CD4-positive, alpha-beta T cell treated with Interleukin-4 for 1 hour (primary cell): ENCODE measurements around the gene ZNF248.

Experiments
- DNase-seq, 2 donors: peaks; one replicate each; pipeline ENCODE4 v3.0.0-alpha.2; 2020 to 2022

ZNF248 gene

DNA sequence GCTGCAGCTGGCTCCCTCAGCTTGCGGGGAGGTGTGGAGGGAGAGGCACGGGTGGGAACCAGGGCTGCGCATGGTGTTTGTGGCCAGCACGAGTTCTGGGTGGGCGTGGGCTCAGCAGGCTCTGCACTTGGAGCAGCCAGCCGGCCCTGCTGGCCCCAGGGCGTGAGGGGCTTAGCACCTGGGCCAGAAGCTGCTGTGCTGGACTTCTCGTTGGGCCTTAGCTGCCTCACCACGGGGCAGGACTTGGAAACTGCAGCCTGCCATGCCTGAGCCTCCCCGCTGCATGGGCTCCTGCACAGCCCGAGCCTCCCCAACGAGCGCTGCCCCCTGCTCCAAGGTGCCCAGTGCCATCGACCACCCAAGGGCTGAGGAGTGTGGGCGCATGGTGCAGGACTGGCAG lies 120.1 kb downstream of the ZNF248 start:
- no peak for DNase-seq

DNA sequence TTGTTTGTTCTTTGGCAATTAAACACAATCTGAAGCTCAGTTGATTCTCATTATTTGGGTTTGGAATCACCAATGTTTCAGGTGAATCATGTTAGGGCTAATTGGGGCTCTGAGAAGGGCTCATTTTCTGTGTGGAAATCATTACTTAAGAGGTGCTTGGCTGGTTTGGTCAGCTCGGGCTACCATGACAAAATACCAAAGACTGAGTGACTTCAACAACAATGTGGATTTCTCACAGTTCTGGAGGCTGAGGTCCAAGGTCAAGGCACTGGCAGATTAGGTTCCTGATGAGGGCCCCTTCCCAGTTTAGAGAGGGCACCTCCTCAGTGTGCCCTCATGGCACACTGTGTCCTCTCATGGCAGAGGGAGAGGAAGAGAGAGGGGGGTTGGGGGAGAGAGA lies 121.3 kb downstream of the ZNF248 start:
- no peak for DNase-seq

DNA sequence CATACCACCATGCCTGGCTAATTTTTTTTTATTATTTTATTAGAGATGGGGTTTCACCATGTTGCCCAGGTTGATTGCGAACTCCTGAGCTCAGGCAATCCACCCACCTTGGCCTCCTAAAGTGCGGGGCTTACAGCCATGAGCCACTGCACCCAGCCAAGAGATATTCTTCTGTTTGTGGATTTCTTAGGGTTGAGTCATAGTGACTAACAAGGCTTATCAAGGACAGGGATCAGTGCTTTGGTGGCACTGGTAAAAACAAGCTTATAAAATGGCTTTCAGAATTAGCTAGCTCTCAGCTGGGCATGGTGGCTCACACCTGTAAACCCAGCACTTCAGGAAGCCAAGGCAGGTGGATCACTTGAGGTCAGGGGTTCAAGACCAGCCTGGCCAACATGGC lies 122.4 kb downstream of the ZNF248 start:
- no peak for DNase-seq
